Activated CD4-positive, CD25-positive, alpha-beta regulatory T cell treated with anti-CD3 and anti-CD28 coated beads, Interleukin-2, amount 50 U/mL, for 72 hours (primary cell): ENCODE measurements around the gene CTR9.

Source experiments
- DNase-seq: peaks from one replicate; pipeline ENCODE4 v3.0.0; 2021

The CTR9 gene

GRCh38 chr11:10829139-10829538, 78.1 kb downstream of the CTR9 start:
- DNase-seq, result no peak
